Body of pancreas (tissue), 4 donors: ENCODE data around the gene PGAP3.

ENCODE experiments used
- CTCF ChIP-seq, 7 experiments: fragments of 450-650 bp in 4 of 7; fragments of 200-600 bp in 3 of 7; sonication (generic) in 3 of 7; IDR thresholded peaks; one replicate each; pipeline ENCODE4 v1.5.1; 2016 to 2019; ENCODE audit warnings: antibody characterized with exemption in 7 of 7
- POLR2A ChIP-seq, 3 donors: fragments of 450-650 bp; IDR thresholded peaks; one replicate each; pipeline ENCODE4 v1.6.1; 2016; ENCODE audit warnings: antibody characterized with exemption in 3 of 3, mild to moderate bottlenecking in 2 of 3

GRCh38 chr17:39688475-39688835, 598 bp upstream of the PGAP3 start:
- TF ChIP-seq CTCF (IDR thresholded peaks at IDR 0.05) (no peak), POLR2A (IDR thresholded peaks at IDR 0.05) (no peak)
